HG03108 (cell line): ENCODE measurements around the gene SVEP1.
"Not testable (repeated sequence)": the region's sequence is repeated elsewhere in the genome, so short reads cannot be mapped to it uniquely, and the experiment has no call there.

Experiments used
- ATAC-seq: cut with Tn5 transposase; IDR thresholded peaks from one replicate; pipeline ENCODE4 v1.9.1; 2021; ENCODE audit warnings: moderate library complexity; ENCODE audit not compliant: unreplicated experiment

The SVEP1 gene

DNA sequence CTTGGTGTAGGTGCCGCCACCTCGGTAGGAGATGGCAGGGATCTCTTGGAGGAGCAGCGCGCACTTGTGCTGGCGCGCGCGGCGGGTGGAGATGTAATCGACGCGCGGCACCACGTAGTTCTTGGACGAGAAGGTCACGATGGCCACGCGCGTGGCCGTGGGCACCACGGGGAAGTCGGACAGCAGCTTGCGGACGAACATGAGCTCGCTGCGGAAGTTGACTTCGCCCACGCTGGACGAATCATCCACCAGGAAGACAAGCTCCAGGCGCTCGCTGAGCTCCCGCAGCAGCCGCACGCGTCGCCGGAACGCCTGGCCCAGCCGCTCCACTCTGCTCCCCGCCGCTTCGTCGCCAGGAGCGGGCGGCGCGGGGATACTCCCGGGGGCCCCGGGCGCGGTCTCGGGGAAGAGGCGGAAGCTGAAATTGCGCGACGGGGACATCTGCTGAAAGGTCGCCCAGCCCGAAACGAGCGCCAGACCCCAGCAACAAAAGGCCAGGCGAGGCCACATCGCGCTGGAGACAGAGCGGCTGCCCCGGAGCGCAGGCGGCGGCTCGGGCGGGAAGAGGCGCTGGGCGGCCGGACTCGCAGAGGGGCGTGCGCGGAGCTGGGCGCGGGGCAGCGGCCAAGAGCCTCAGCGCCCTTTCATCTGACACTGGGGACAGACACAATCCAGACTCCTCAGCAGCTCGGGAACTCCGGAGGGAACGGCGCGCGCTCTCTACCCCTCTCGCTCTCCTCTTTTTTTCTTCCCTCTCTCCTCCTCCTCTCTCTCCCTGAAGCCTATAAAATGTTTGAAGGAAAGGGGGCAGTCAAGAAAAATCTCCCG, at the start of gene SVEP1:
Gene SVEP1 (minus strand): TSS at position 708 of the 828 bp plus-strand sequence. CDS start 198 bp downstream, at position 510.
- ATAC-seq, result no peak

DNA sequence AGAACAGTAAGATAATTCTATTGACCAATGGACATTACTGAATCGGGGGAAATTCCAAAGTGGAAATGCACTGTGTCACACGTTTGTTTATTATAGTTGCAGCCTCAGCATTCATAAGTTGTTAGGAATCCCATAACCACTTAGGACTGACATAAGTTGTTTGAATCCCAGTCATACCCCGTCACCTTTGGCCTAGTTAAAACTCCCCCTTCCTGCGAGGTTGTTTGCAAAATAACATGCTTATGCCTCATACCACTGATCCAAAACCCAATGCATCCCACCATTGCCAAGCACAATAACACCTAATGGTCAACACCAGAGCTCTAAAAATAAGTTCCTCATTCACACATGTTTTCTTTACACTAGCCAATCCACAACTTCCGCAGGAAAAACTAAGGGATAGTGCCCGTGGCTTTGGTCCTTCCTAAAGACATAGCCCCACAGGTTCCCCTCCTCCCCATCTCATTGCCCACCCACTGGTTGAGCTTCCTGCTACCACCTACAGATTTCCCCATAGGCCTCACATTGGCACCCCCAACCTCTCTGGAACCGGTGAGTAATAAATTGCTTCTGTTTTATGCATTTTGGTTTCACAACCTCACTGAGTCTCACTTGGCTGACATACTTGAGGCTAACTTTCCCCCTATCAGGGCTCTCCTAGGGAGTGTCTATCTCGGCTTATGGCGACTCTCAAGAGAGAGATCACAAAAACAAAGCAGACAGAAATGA, 46.7 kb upstream of the SVEP1 start:
- peak; percentile 79 for ATAC-seq

- no peak for ATAC-seq
Observed at GRCh38 chr9:110623462-110624025, 44.0 kb upstream of the SVEP1 start.

- ATAC-seq, result no peak
Observed at GRCh38 chr9:110622368-110622767, 42.8 kb upstream of the SVEP1 start.

- no peak for ATAC-seq
Observed at GRCh38 chr9:110620726-110621125, 41.2 kb upstream of the SVEP1 start.

DNA sequence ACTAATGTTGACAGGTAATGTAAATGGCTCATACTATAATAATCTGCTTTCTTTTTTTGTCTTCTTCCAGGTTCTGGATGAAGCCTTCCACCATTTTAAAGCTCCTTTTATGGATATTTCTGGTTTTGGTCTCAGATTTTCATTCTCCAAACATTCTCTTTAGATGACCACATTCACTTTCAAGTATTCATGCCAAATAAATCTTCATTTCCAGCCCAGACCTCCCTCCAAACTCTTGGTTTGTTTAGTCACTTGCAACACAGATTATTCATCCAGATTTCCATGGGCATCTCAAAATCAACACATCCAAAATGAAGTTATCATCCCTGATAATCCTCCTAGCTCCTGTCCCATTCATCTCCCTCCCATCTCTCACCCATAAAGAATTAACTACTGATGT, 40.3 kb upstream of the SVEP1 start:
- no peak for ATAC-seq

DNA sequence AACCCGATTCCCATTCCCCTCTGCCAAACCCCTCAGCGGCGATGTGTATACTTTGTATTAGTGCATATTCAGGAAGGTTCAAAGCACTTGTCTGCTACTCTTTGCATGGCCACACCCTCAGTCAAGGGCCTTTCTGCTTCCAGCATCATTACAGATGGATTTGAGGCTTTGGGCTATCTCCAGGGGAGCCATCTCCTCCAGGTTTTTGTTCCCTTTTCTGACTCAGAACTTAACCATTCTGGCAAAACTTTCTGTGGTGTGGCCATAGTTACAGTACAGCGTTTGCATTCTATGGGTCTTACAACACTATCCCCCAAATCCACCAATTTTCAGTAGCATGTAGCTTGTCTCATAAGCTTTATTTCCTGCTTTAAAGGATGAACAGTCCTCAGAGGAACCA, 36.0 kb upstream of the SVEP1 start:
- ATAC-seq, result no peak

DNA sequence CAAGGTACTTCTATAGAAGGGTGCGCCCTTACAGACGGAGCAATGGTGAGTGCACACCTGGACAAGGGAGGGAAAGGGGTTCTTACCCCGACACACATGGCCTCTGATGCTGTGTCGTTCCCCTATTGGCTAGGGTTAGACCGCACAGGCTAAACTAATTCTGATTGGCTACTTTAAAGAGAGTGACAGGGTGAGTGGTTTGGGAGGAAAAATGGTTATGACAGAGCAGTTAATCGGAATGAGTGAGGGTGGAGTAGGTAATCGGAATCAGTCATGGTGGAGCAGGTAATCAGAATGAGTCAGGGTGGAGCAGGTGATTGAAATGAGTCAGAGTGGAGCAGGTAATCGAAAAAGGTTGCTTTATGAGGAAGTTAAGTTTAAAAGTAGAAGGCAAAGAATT, 35.0 kb upstream of the SVEP1 start:
- not testable (repeated sequence) for ATAC-seq

DNA sequence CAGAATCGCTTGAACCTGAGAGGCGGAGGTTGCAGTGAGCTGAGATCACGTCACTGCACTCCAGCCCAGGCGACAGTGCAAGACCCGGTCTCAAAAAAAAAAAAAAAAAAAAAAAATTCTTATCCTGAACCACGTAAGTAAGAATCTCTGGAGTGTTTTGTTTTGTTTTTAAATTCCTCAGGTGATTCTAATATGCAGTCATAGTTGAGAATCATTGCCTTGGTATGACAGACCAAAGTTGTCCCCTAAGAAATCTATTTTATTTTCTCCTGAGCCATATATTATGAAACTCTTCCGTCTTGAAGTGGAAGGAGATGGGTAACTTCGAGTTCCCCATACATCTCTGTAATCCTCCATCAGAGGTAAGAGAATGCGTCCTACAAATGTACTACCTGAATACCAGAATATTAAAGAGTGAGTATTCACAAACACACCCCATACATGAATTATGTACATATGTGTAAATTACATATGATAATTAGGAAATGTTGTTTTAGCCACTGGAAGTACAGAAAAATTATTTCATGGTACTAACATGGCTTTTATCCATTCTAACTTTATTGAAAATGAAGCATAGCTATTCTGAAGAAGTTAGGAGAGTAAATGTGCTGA, 26.7 kb upstream of the SVEP1 start:
- no peak for ATAC-seq

DNA sequence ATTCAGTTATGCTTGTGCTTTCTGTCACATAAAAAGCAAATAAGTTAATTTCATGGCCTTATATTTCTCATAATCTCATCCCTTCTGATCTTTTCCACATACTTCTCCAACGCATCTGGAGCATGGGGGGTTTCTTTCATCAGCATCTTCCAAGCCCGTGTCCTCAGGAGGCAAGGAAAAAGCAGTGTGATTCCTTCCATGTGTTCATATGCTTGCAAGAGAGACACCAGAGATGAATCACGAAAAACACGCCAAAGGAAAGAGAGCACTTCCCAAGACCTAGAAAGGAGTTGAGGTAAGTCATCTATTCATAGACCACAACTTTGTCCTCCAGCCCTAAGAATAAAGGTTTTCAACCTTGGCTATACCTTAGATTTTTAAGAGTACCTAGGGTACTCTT, 26.0 kb upstream of the SVEP1 start:
- ATAC-seq, result no peak

GRCh38 chr9:110604171-110604601, 24.6 kb upstream of the SVEP1 start:
- ATAC-seq, result no peak

DNA sequence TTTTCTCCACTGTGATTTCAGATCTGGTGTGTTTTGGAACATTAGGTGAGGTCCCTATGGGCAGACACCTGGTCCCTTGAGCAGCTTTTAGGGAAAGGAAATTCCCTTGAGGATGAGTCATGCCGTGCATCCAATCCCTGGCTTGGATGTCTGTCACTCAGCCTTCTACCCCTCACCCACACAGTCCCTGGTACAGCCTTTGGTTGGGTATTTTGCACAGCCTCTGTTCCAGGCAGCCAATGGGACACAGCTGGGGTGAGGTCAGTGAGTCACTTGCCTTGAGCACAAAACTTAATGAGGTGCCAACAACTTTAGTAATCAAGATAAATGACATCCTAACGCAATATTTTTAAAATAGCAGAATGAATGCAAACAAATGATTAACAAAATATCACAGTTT, 22.7 kb upstream of the SVEP1 start:
- ATAC-seq, result no peak

DNA sequence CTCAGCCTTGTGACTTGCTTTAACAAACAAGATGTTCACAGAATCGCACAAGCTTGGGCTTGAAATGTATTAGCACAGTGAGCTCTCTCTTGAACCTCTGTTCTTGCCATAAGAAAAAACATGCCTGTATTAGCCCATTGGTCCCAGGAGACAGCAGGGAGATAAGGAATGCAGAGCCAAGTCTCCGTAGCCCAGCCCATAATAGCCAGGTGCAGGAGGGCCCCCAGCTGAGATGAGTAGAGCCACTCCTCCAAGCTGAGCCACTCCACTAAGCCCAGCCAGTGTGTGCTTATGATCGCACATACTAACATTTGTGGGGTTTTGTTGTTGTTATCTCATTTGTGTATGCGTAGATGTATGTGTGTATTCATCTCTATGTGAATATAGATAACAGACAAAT, 21.6 kb upstream of the SVEP1 start:
- ATAC-seq, result no peak

DNA sequence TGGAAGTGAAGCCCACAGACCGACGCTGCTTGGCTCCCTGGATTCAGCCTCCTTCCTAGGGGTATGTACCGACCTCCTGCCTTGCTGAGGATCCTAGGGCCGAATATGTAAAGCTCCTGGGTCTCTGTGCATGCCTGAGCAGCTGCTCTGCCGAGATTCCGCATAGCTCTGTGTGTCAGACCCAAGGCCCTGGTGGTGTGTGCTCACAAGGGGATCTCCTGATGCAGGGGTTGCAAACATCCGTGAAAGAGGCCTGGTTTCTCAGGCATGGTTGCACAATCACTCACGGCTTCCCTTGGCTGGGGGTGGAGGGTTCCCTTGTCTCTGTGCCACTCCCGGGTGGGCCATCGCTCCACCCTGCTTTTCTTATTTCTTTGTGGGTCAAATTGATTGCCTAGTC, 19.9 kb upstream of the SVEP1 start:
- ATAC-seq, result no peak

DNA sequence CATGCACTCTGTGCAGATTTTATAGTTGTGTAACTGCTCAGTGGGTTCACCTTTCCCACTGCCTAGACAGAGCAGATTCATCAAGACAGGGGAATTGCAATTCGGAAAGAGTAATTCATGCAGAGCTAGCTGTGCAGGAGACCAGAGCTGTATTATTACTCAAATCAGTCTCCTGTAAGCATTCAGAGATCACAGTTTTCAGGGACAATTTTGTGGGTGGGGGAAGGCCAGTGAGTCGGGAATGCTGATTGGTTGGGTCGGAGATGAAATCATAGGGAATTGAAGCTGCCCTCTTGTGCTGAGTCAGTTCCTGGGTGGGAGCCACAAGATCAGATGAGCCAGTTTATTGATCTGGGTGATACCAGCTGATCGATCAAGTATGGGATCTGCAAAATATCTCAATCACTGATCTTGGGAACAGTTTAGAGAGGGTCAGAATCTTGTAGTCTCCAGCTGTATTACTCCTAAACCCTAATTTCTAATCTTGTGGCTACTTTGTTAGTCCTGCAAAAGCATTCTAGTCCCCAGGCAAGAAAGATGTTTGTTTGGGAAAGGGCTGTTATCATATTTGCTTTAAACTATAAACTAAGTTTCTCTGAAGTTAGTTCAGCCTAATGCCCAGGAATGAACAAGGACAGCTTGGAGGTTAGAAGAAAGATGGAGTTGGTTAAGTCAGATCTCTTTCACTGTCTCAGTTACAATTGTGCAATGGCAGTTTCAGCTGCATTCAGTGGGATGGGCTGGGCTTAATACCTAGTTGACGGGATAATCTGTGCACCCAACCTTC, 12.7 kb upstream of the SVEP1 start:
- no peak for ATAC-seq

DNA sequence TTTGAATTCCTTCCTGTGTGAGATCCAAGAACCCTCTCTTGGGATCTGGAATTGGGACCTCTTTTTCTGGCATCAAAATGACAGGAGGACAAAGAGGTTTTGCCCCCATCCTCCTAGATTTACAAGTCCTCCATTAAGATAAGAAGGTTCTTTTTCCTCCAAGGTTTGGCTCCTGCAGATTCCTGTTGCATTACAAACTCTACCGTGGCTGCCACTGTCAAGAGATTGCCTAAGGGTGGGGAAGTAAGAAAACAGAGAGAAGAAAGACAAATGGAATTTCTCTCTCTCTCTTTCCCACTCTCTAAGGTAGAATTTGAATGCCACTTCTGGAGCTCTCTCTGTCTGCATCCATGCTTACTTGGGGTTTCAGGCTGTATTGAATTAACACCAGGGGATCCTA, 12.0 kb upstream of the SVEP1 start:
- no peak for ATAC-seq

- ATAC-seq, result no peak
Observed at GRCh38 chr9:110590816-110591215, 11.3 kb upstream of the SVEP1 start.

- ATAC-seq, result no peak
Observed at GRCh38 chr9:110588296-110588695, 8.8 kb upstream of the SVEP1 start.

- ATAC-seq, result no peak
Observed at GRCh38 chr9:110583237-110583636, 3.7 kb upstream of the SVEP1 start.

GRCh38 chr9:110582156-110582555, 2.6 kb upstream of the SVEP1 start:
- ATAC-seq, result no peak

- no peak for ATAC-seq
Observed at GRCh38 chr9:110580850-110581249, 1.3 kb upstream of the SVEP1 start.
